Fibroblast of lung (primary cell): Measurements from ENCODE around the gene LZTR1. TPM values are rescaled to one million over a fixed set of nuclear protein-coding genes. Genes with fewer than 3 reads are reported as not detected.

ENCODE experiments used
- DNase-seq, 2 donors: peaks; one replicate each; pipeline versions ENCODE4 v3.0.0 to v3.0.0-alpha.2; 2010; ENCODE audit warnings: low read depth in 2 of 2
- H2AFZ ChIP-seq: 2 replicates; pipeline ENCODE4 v1.5.1; 2012; ENCODE audit warnings: low read length, control low read depth, inconsistent platforms
- H3K27ac ChIP-seq: 2 replicates; pipeline ENCODE4 v1.5.1; 2011; ENCODE audit warnings: low read length, control low read depth; ENCODE audit not compliant: insufficient read depth
- H3K27me3 ChIP-seq: 2 replicates; pipeline ENCODE4 v1.5.1; 2011; ENCODE audit warnings: mild to moderate bottlenecking, low read length; ENCODE audit not compliant: control insufficient read depth, insufficient read depth
- H3K36me3 ChIP-seq: 2 replicates; pipeline ENCODE4 v1.5.1; 2011; ENCODE audit warnings: low read length; ENCODE audit not compliant: control insufficient read depth, insufficient read depth
- H3K4me1 ChIP-seq: 2 replicates; pipeline ENCODE4 v1.5.1; 2011; ENCODE audit warnings: low read length; ENCODE audit not compliant: control insufficient read depth, insufficient read depth; ENCODE audit errors: extremely low read depth
- H3K4me2 ChIP-seq: 2 replicates; pipeline ENCODE4 v1.5.1; 2011; ENCODE audit warnings: low read length, control low read depth; ENCODE audit not compliant: insufficient read depth; ENCODE audit errors: extremely low read depth
- H3K4me3 ChIP-seq, 4 experiments: fragments of 200-600 bp in 1 of 4; sonication (generic) in 1 of 4; replicated peaks in 1 of 4; 2 replicates each; pipeline ENCODE4 v1.5.1; 2011 to 2016; ENCODE audit warnings: low read length in 4 of 4, low read depth in 3 of 4, mild to moderate bottlenecking in 3 of 4, control low read depth in 2 of 4, inconsistent platforms in 1 of 4, mixed read lengths in 1 of 4; ENCODE audit not compliant: insufficient read depth in 1 of 4; ENCODE audit errors: control extremely low read depth in 1 of 4
- H3K79me2 ChIP-seq: 2 replicates; pipeline ENCODE4 v1.5.1; 2012; ENCODE audit warnings: mild to moderate bottlenecking, low read length, inconsistent platforms; ENCODE audit not compliant: control insufficient read depth, insufficient read depth
- H3K9ac ChIP-seq: 2 replicates; pipeline ENCODE4 v1.5.1; 2011; ENCODE audit warnings: mild to moderate bottlenecking, low read length, control low read depth; ENCODE audit not compliant: insufficient read depth
- H3K9me3 ChIP-seq: 2 replicates; pipeline ENCODE4 v1.5.1; 2012; ENCODE audit warnings: low read depth, low read length; ENCODE audit not compliant: control insufficient read depth, insufficient read depth
- H4K20me1 ChIP-seq: 2 replicates; pipeline ENCODE4 v1.5.1; 2011; ENCODE audit warnings: low read length; ENCODE audit not compliant: control insufficient read depth, insufficient read depth; ENCODE audit errors: extremely low read depth
- CTCF ChIP-seq, 2 donors: IDR thresholded peaks in 1 of 2; conservative IDR thresholded peaks in 1 of 2; 1 replicate in 1 of 2; 2 replicates in 1 of 2; pipeline ENCODE4 v1.5.1; 2011 to 2012; ENCODE audit warnings: low read length in 2 of 2, control low read depth in 1 of 2, inconsistent platforms in 1 of 2, low read depth in 1 of 2, mild to moderate bottlenecking in 1 of 2
- EZH2 ChIP-seq: IDR thresholded peaks from 2 replicates; pipeline ENCODE4 v1.5.1; 2012; ENCODE audit warnings: low read length, control low read depth, mild to moderate bottlenecking; ENCODE audit errors: missing control alignments
- polyA plus RNA-seq, 2 donors: library from polyadenylated mRNA; depleted of rRNA in 1 of 2; stranded (reverse) in 1 of 2; unstranded in 1 of 2; fragments of >200 nt; gene quantifications; 2 replicates each; pipeline ENCODE4 v1.2.1, GENCODE V29; 2011 to 2012; ENCODE audit warnings: missing spikeins in 1 of 2
- total RNA-seq: library from RNA; depleted of rRNA; stranded (reverse); fragments of >200 nt; gene quantifications from 2 replicates; pipeline ENCODE4 v1.2.1, GENCODE V29; 2014

The LZTR1 gene
- total and polyA plus RNA-seq, 2 donors (not counting 1 experiment from before 2014, with no cell fraction given) = 27.4 to 75.8 TPM

DNA sequence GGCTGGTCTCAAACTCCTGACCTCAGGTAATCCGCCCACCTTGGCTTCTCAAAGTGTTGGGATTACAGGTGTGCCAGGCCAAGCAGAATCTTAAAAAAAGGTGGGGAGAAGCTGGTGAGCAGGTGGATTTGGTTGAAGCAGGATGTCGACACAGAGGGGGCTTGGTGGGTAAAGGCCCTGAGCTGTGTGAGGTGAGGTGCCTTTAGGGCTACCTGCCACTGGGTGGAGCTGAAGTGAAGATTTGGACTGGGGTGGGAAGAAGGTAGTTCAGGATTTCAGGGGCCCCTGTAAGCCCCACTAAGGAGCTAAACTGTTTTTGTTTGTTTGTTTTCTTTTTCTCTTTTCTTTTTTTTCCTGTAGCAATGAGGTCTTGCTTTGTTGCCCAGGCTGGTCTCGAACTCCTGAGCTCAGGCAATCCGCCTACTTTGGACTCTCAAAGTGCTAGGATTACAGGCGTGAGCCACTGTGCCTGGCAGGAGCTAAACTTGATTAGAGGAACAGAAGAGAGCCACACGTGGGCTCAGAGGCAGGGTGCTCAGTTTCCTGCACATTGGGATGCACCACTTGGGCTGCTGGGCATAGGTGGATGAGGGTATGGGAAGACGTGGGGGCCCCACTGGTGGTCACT is 38.8 kb downstream of the LZTR1 start:
- no peak overlapping the region for H2AFZ ChIP-seq

GRCh38 chr22:21022507-21022906 is 40.4 kb downstream of the LZTR1 start:
- Histone ChIP-seq H3K4me2 (no peak overlapping the region), H3K4me1 (peaks cover 6% of the 10 kb centered on the region), H3K4me3 (no peak overlapping the region), H3K36me3 (no peaks in the 10 kb centered on the region), H4K20me1 (no peaks in the 10 kb centered on the region), H3K9me3 (no peaks in the 10 kb centered on the region), H3K27ac (no peak overlapping the region), H3K79me2 (no peaks in the 10 kb centered on the region), H3K9ac (no peak overlapping the region), H3K27me3 (no peaks in the 10 kb centered on the region), H2AFZ (no peak overlapping the region)
- no peak for DNase-seq
- TF ChIP-seq EZH2 (no peak), CTCF (conservative IDR thresholded peaks at IDR 0.05 in 1 of 2, IDR thresholded peaks at IDR 0.05 in 1 of 2; ENCODE audit: low read depth in 1 of 2, low read length in 2 of 2) (no peak)

More for the DNA sequence above, 38.8 kb downstream of the LZTR1 start:
- DNase-seq = no peak
- no peak overlapping the region for H3K4me2 ChIP-seq
- no peak overlapping the region for H3K9ac ChIP-seq
- no peaks in the 10 kb centered on the region for H3K9me3 ChIP-seq
- no peaks in the 10 kb centered on the region for H3K27me3 ChIP-seq
- no peak overlapping the region for H3K27ac ChIP-seq
- no peaks in the 10 kb centered on the region for H3K79me2 ChIP-seq
- H3K4me3 ChIP-seq = no peak overlapping the region
- no peaks in the 10 kb centered on the region for H3K4me1 ChIP-seq
- no peaks in the 10 kb centered on the region for H4K20me1 ChIP-seq
- H3K36me3 ChIP-seq = no peaks in the 10 kb centered on the region
- TF ChIP-seq CTCF (conservative IDR thresholded peaks at IDR 0.05 in 1 of 2, IDR thresholded peaks at IDR 0.05 in 1 of 2; ENCODE audit: low read depth in 1 of 2, low read length in 2 of 2) (peak; percentile 17 to 54), EZH2 (no peak)

DNA sequence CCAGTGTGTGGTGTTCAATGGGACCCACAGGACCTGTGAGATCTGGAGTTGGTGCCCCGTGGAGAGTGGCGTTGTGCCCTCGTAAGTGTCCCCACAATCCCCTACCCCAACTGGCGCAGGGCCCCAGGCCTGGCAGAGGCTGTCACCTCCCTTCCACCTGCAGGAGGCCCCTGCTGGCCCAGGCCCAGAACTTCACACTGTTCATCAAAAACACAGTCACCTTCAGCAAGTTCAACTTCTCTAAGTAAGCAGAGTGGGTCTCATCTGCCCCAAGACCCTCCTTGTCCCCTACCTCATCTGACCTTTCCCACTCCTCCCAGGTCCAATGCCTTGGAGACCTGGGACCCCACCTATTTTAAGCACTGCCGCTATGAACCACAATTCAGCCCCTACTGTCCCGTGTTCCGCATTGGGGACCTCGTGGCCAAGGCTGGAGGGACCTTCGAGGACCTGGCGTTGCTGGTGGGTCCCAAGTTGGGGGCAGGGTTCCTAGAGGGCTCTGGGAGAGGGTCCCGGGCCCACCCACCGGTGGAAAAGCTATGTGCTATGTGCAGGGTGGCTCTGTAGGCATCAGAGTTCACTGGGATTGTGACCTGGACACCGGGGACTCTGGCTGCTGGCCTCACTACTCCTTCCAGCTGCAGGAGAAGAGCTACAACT is 41.0 kb downstream of the LZTR1 start:
- no peaks in the 10 kb centered on the region for H3K9me3 ChIP-seq
- H4K20me1 ChIP-seq = no peaks in the 10 kb centered on the region
- H3K27me3 ChIP-seq = peaks cover 1% of the 10 kb centered on the region
- H3K4me3 ChIP-seq = no peak overlapping the region
- H2AFZ ChIP-seq = no peak overlapping the region
- DNase-seq = no peak
- no peaks in the 10 kb centered on the region for H3K79me2 ChIP-seq
- H3K4me1 ChIP-seq = peaks cover 9% of the 10 kb centered on the region
- no peak overlapping the region for H3K9ac ChIP-seq
- H3K27ac ChIP-seq = no peak overlapping the region
- H3K36me3 ChIP-seq = no peaks in the 10 kb centered on the region
- no peak for TF ChIP-seq CTCF (conservative IDR thresholded peaks at IDR 0.05 in 1 of 2, IDR thresholded peaks at IDR 0.05 in 1 of 2; ENCODE audit: low read depth in 1 of 2, low read length in 2 of 2)
- H3K4me2 ChIP-seq = no peak overlapping the region
